GM23338 (cell line): ENCODE data around the gene PAX3. TPM values are rescaled to one million over a fixed set of nuclear protein-coding genes. Genes with fewer than 3 reads are reported as not detected.

ENCODE experiments used
- ATAC-seq: fragments of 200-7000 bp; cut with Tn5 transposase; 3 replicates; pipeline ENCODE4 v1.9.1; 2020
- DNase-seq: peaks from one replicate; pipeline ENCODE4 v3.0.0-alpha.2; 2015; ENCODE audit warnings: low spot score
- H2AFZ ChIP-seq: fragments of 200-600 bp; sonication (generic); 2 replicates; pipeline ENCODE4 v1.8.0; 2016; ENCODE audit warnings: antibody characterized with exemption, mild to moderate bottlenecking, moderate library complexity
- H3F3A ChIP-seq: fragments of 200-600 bp; sonication (generic); replicated peaks from 2 replicates; pipeline ENCODE4 v1.8.0; 2017; ENCODE audit warnings: antibody characterized with exemption, mixed run types, low read depth
- H3K27ac ChIP-seq: fragments of 200-600 bp; sonication (generic); 2 replicates; pipeline ENCODE4 v1.6.1; 2016; ENCODE audit warnings: low read depth
- H3K27me3 ChIP-seq: fragments of 200-600 bp; sonication (generic); 2 replicates; pipeline ENCODE4 v1.8.0; 2016; ENCODE audit warnings: mild to moderate bottlenecking, mixed run types, moderate library complexity; ENCODE audit not compliant: insufficient read depth
- H3K36me3 ChIP-seq: fragments of 200-600 bp; sonication (generic); 2 replicates; pipeline ENCODE4 v1.8.0; 2016; ENCODE audit warnings: mild to moderate bottlenecking; ENCODE audit not compliant: insufficient read depth
- H3K4me1 ChIP-seq: fragments of 200-600 bp; sonication (generic); 2 replicates; pipeline ENCODE4 v1.8.0; 2016; ENCODE audit warnings: mild to moderate bottlenecking, moderate library complexity; ENCODE audit not compliant: insufficient read depth
- H3K4me2 ChIP-seq: fragments of 200-600 bp; sonication (generic); 2 replicates; pipeline ENCODE4 v1.7.1; 2017; ENCODE audit warnings: mixed run types
- H3K4me3 ChIP-seq: fragments of 200-600 bp; sonication (generic); 2 replicates; pipeline ENCODE4 v1.6.1; 2016; ENCODE audit warnings: mixed run types
- H3K79me2 ChIP-seq: fragments of 200-600 bp; sonication (generic); replicated peaks from 2 replicates; pipeline ENCODE4 v1.8.0; 2017; ENCODE audit warnings: mild to moderate bottlenecking; ENCODE audit not compliant: insufficient read depth
- H3K9me2 ChIP-seq: fragments of 200-600 bp; sonication (generic); 2 replicates; pipeline ENCODE4 v1.8.0; 2017; ENCODE audit not compliant: insufficient read depth
- H4K20me1 ChIP-seq: fragments of 200-600 bp; sonication (generic); replicated peaks from 2 replicates; pipeline ENCODE4 v1.8.0; 2017; ENCODE audit warnings: mild to moderate bottlenecking; ENCODE audit not compliant: insufficient read depth
- H3K27ac Mint-ChIP-seq: 2 replicates; pipeline ENCODE4 v1.8.0; 2020; ENCODE audit warnings: inconsistent platforms, mild to moderate bottlenecking, moderate library complexity, mixed read lengths
- H3K27me3 Mint-ChIP-seq: 3 replicates; pipeline ENCODE4 v1.8.0; 2022; ENCODE audit warnings: low read depth, mild to moderate bottlenecking, moderate library complexity, mixed read lengths, inconsistent platforms; ENCODE audit not compliant: insufficient read depth, poor library complexity
- H3K36me3 Mint-ChIP-seq: 3 replicates; pipeline ENCODE4 v1.8.0; 2021; ENCODE audit warnings: low read depth, mild to moderate bottlenecking, inconsistent platforms, moderate library complexity, mixed read lengths
- H3K4me1 Mint-ChIP-seq: 3 replicates; pipeline ENCODE4 v1.8.0; 2020; ENCODE audit warnings: mild to moderate bottlenecking, inconsistent platforms, mixed read lengths
- H3K4me3 Mint-ChIP-seq: 3 replicates; pipeline ENCODE4 v1.8.0; 2021; ENCODE audit warnings: moderate library complexity, mild to moderate bottlenecking, inconsistent platforms, mixed read lengths
- H3K9me3 Mint-ChIP-seq: 3 replicates; pipeline ENCODE4 v1.8.0; 2020; ENCODE audit warnings: moderate library complexity, mild to moderate bottlenecking, inconsistent platforms, mixed read lengths
- CREB1 ChIP-seq: fragments of 250-450 bp; sonication (Bioruptor Pico); IDR thresholded peaks from 2 replicates; pipeline ENCODE4 v1.5.0; 2020; ENCODE audit warnings: low read depth, mild to moderate bottlenecking, moderate library complexity
- CTCF ChIP-seq, 2 experiments: fragments of 200-600 bp in 1 of 2; sonication (generic) in 1 of 2; conservative IDR thresholded peaks; 2 replicates each; pipeline versions ENCODE4 v1.5.1 to v1.6.1; 2016 to 2017; ENCODE audit warnings: antibody characterized with exemption in 2 of 2, low read depth in 2 of 2, mild to moderate bottlenecking in 2 of 2, moderate library complexity in 1 of 2
- ETS1 ChIP-seq: IDR thresholded peaks from 2 replicates; pipeline ENCODE4 v1.6.1; 2016; ENCODE audit warnings: antibody characterized with exemption
- EZH2 ChIP-seq: fragments of 200-600 bp; sonication (generic); IDR thresholded peaks from one replicate; pipeline ENCODE4 v1.8.0; 2017; ENCODE audit warnings: antibody characterized with exemption, mild to moderate bottlenecking, low read depth; ENCODE audit not compliant: unreplicated experiment
- EZH2phosphoT487 ChIP-seq: fragments of 200-600 bp; sonication (generic); IDR thresholded peaks from one replicate; pipeline ENCODE4 v1.8.1; 2018; ENCODE audit warnings: antibody characterized with exemption; ENCODE audit not compliant: unreplicated experiment
- JUNB ChIP-seq: IDR thresholded peaks from one replicate; pipeline ENCODE4 v1.6.1; 2016; ENCODE audit warnings: antibody characterized with exemption; ENCODE audit not compliant: unreplicated experiment
- NANOG ChIP-seq: IDR thresholded peaks from 2 replicates; pipeline ENCODE4 v1.6.1; 2016; ENCODE audit warnings: antibody characterized with exemption, borderline replicate concordance
- POLR2AphosphoS5 ChIP-seq: IDR thresholded peaks from 2 replicates; pipeline ENCODE4 v1.6.1; 2016; ENCODE audit warnings: antibody characterized with exemption, low read depth
- REST ChIP-seq: IDR thresholded peaks from one replicate; pipeline ENCODE4 v1.6.1; 2018; ENCODE audit warnings: antibody characterized with exemption; ENCODE audit not compliant: unreplicated experiment
- STAT1 ChIP-seq: IDR thresholded peaks from one replicate; pipeline ENCODE4 v1.6.1; 2016; ENCODE audit warnings: antibody characterized with exemption; ENCODE audit not compliant: unreplicated experiment
- ZNF114 ChIP-seq: fragments of 250-450 bp; sonication (Bioruptor Pico); IDR thresholded peaks from 2 replicates; pipeline ENCODE4 v1.5.0; 2020; ENCODE audit warnings: mild to moderate bottlenecking, moderate library complexity
- ZNF331 ChIP-seq: fragments of 250-450 bp; sonication (Bioruptor Pico); IDR thresholded peaks from 2 replicates; pipeline ENCODE4 v1.5.0; 2020; ENCODE audit warnings: low read depth, mild to moderate bottlenecking, moderate library complexity
- polyA plus RNA-seq: library from polyadenylated mRNA; unstranded; fragments of >200 nt; fragmentation: Nextera tagmentation; extraction: Ambion mirVana; gene quantifications from 2 replicates; pipeline ENCODE4 v1.2.1, GENCODE V29; 2016
- total RNA-seq: library from RNA; depleted of rRNA; stranded (reverse); fragments of >200 nt; shearing (Covaris generic); gene quantifications from 2 replicates; pipeline ENCODE4 v1.2.3, GENCODE V29; 2014

The PAX3 gene
- total and polyA plus RNA-seq, 2 experiments from 2014 or later = not detected

DNA sequence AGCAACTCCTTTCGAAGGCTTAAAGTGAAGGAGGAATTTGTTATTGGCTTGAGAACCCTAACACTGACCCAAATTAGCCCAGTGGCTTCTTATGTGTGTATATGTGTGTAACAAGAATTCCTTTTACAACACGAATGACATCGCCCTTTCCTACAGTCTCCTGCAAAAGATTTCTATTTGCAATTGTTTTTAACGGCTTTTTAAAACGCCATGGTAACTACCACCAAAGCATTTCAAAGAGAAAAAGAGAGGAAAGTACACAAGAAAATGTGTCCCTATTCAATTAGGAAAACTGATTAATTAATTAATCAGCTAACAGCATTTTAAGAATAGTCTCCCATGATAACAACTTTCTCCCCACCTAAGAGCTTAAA lies 58.1 kb downstream of the PAX3 start:
- Histone ChIP-seq H3K36me3 (no peaks in the 10 kb centered on the region), H3K4me3 (peak overlapping the region; percentile 48), H2AFZ (0 out of 2 replicates have a peak overlapping the region, but pooled peaks have one; percentile 53), H3F3A (no peaks in the 10 kb centered on the region), H3K27ac (no peak overlapping the region), H3K4me1 (peaks cover 39% of the 10 kb centered on the region), H3K9me2 (no peaks in the 10 kb centered on the region), H3K4me2 (peak overlapping the region; percentile 74), H4K20me1 (no peaks in the 10 kb centered on the region), H3K79me2 (no peaks in the 10 kb centered on the region), H3K27me3 (peaks cover 23% of the 10 kb centered on the region)
- H3K9me3 Mint-ChIP-seq = no peaks in the 10 kb centered on the region
- peaks cover 49% of the 10 kb centered on the region for H3K4me1 Mint-ChIP-seq
- H3K27me3 Mint-ChIP-seq = peaks cover 33% of the 10 kb centered on the region
- ATAC-seq (peak; percentile 20), DNase-seq (peak; percentile 11)
- TF ChIP-seq JUNB (no peak), CTCF (conservative IDR thresholded peaks at IDR 0.05; ENCODE audit: low read depth in 2 of 2) (no peak), ZNF331 (CRISPR knock-in tag) (no peak), STAT1 (no peak)
- H3K36me3 Mint-ChIP-seq = no peaks in the 10 kb centered on the region
- H3K4me3 Mint-ChIP-seq = peak overlapping the region; percentile 69
- no peak overlapping the region for H3K27ac Mint-ChIP-seq

DNA sequence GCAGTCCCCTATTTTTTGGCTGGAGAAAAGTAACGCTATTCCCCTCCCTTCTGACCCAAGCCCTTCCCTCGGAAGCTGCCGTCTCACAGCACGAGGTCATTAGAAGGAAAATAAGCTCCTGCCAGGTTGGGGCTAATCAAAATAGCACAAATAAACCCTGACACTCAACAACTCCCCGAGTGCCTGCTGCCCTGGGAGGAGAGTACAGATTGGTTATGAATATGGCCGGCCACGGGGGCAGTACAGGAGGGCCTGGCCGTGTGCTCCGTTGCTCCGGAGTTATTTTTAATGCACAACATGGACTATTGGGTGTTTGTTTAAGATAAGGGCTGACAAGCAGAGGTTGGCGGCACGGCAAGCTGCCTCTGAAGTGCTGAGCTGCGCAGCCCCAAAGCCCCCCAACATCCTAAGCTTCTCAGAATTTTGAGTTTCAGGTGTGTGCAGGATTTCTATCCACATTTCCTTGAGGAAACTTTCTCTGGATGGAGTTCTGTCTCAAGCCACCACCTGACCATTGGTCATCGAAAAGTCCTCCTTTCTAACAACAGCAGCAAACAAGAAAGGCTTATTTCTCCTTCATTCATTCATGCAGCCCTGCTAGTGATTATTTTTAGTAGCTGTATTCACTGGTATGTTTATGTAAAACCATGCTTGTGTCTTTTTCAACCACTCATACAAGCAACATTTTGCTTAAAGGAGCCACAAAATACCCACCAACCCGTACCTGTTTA lies 58.7 kb downstream of the PAX3 start:
- Histone ChIP-seq H3F3A (no peaks in the 10 kb centered on the region), H3K4me2 (peak overlapping the region; percentile 74), H3K27me3 (peaks cover 23% of the 10 kb centered on the region), H4K20me1 (no peaks in the 10 kb centered on the region), H2AFZ (peak overlapping the region; percentile 53; the same call in 1 of the 2 replicates), H3K4me3 (peak overlapping the region; percentile 48), H3K4me1 (peaks cover 39% of the 10 kb centered on the region), H3K79me2 (no peaks in the 10 kb centered on the region), H3K9me2 (no peaks in the 10 kb centered on the region), H3K27ac (no peak overlapping the region), H3K36me3 (no peaks in the 10 kb centered on the region)
- Mint-ChIP-seq H3K9me3 (no peaks in the 10 kb centered on the region), H3K4me1 (peaks cover 49% of the 10 kb centered on the region), H3K27me3 (peaks cover 33% of the 10 kb centered on the region), H3K36me3 (no peaks in the 10 kb centered on the region), H3K27ac (no peak overlapping the region), H3K4me3 (peak overlapping the region; percentile 69)
- ATAC-seq (peak; percentile 92), DNase-seq (peak; percentile 53)
- TF ChIP-seq ZNF331 (CRISPR knock-in tag) (no peak), CTCF (conservative IDR thresholded peaks at IDR 0.05; ENCODE audit: low read depth in 2 of 2) (no peak), EZH2phosphoT487 (no peak), ZNF114 (CRISPR knock-in tag) (no peak), EZH2 (no peak), POLR2AphosphoS5 (no peak), ETS1 (no peak), REST (no peak), NANOG (no peak), CREB1 (CRISPR knock-in tag) (no peak), JUNB (no peak), STAT1 (no peak)
